Astrocyte of the cerebellum (primary cell): ENCODE results near the gene SNX8.

Source experiments
- DNase-seq: peaks from one replicate; pipeline ENCODE4 v3.0.0-alpha.2; 2011; ENCODE audit warnings: low read depth
- H3K4me3 ChIP-seq: 2 replicates; pipeline ENCODE4 v1.5.1; 2011; ENCODE audit warnings: mild to moderate bottlenecking, low read depth, low read length, moderate library complexity
- CTCF ChIP-seq: IDR thresholded peaks from 2 replicates; pipeline ENCODE4 v1.5.1; 2012; ENCODE audit warnings: low read length, low read depth, moderate library complexity, mild to moderate bottlenecking; ENCODE audit errors: missing control alignments
- in situ Hi-C: cut with HindIII; loops from 2 replicates; pipeline ENCODE4 v1.10.0; 2017; ENCODE audit warnings: low sequenced_read_pairs

Gene SNX8

GRCh38 chr7:2248984-2249694, 65.1 kb downstream of the SNX8 start:
- no peak overlapping the region for H3K4me3 ChIP-seq
- TF ChIP-seq CTCF = peak; percentile 9
- peak; percentile 93 for DNase-seq
- in situ Hi-C loops = no loop called here

- no peak overlapping the region for H3K4me3 ChIP-seq
- no peak for DNase-seq
- in situ Hi-C loops = no loop called here
- TF ChIP-seq CTCF = peak; percentile 81
Observed at GRCh38 chr7:2247141-2247995, 66.9 kb downstream of the SNX8 start.

GRCh38 chr7:2245883-2246675, 68.2 kb downstream of the SNX8 start:
- in situ Hi-C loops = no loop called here
- no peak for TF ChIP-seq CTCF
- no peak overlapping the region for H3K4me3 ChIP-seq
- no peak for DNase-seq

GRCh38 chr7:2244404-2244995, 69.7 kb downstream of the SNX8 start:
- in situ Hi-C loops = no loop called here
- H3K4me3 ChIP-seq = no peak overlapping the region
- no peak for DNase-seq
- no peak for TF ChIP-seq CTCF

- TF ChIP-seq CTCF = no peak
- H3K4me3 ChIP-seq = no peak overlapping the region
- in situ Hi-C loops = no loop called here
- no peak for DNase-seq
Observed at GRCh38 chr7:2243458-2243857, 70.8 kb downstream of the SNX8 start.
